Memory B cell (primary cell): ENCODE data around the gene DDAH1.

Source experiments
- ATAC-seq: fragments of 150-1000 bp; cut with Tn5 transposase; 2 replicates; pipeline ENCODE4 v1.10.0; 2021; ENCODE audit warnings: low read depth, mild to moderate bottlenecking, moderate library complexity
- DNase-seq, 2 donors: peaks; one replicate each; pipeline ENCODE4 v3.0.0; 2022; ENCODE audit warnings: low spot score in 2 of 2
- H3K27ac Mint-ChIP-seq: one replicate; pipeline ENCODE4 v1.8.0; 2022; ENCODE audit warnings: mild to moderate bottlenecking, moderate library complexity, mixed read lengths
- H3K27me3 Mint-ChIP-seq: one replicate; pipeline ENCODE4 v1.8.0; 2022; ENCODE audit warnings: mixed read lengths
- H3K36me3 Mint-ChIP-seq: one replicate; pipeline ENCODE4 v1.8.0; 2022; ENCODE audit warnings: mild to moderate bottlenecking, mixed read lengths
- H3K4me1 Mint-ChIP-seq: one replicate; pipeline ENCODE4 v1.8.0; 2022; ENCODE audit warnings: mixed read lengths
- H3K4me3 Mint-ChIP-seq: one replicate; pipeline ENCODE4 v1.8.0; 2022; ENCODE audit warnings: mild to moderate bottlenecking, moderate library complexity, mixed read lengths
- H3K9me3 Mint-ChIP-seq: one replicate; pipeline ENCODE4 v1.8.0; 2022; ENCODE audit warnings: mixed read lengths

DDAH1 gene

DNA sequence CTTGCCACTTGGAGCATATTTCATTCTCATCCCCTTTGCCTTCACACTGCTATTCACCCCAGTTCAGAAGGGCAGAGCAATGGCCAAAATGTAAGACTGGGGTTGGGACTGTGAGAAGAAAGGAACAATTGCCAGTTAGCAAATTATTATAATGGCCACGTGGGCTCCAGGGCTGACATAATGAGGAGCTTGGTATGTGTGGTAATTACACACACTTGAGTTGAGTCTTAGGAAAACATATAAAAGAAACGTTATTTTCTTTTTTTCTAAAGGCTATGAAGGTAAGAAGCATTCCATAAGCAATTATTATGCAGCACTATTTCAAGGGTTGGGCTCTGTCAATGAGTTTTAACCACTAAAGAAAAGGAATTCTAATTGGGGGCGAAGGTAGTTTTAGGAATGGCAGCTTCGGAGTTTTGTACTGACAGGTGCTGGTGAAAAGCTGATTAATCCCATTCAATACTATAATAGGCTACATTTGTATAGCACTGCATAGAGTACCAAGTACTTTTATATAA lies 156.1 kb downstream of the DDAH1 start:
- no peaks in the 10 kb centered on the region for H3K9me3 Mint-ChIP-seq
- H3K27ac Mint-ChIP-seq, result no peak overlapping the region
- H3K4me1 Mint-ChIP-seq, result peaks cover 32% of the 10 kb centered on the region
- no peak overlapping the region for H3K4me3 Mint-ChIP-seq
- peaks cover 6% of the 10 kb centered on the region for H3K36me3 Mint-ChIP-seq
- DNase-seq (no peak), ATAC-seq (no peak)
- H3K27me3 Mint-ChIP-seq, result no peaks in the 10 kb centered on the region

DNA sequence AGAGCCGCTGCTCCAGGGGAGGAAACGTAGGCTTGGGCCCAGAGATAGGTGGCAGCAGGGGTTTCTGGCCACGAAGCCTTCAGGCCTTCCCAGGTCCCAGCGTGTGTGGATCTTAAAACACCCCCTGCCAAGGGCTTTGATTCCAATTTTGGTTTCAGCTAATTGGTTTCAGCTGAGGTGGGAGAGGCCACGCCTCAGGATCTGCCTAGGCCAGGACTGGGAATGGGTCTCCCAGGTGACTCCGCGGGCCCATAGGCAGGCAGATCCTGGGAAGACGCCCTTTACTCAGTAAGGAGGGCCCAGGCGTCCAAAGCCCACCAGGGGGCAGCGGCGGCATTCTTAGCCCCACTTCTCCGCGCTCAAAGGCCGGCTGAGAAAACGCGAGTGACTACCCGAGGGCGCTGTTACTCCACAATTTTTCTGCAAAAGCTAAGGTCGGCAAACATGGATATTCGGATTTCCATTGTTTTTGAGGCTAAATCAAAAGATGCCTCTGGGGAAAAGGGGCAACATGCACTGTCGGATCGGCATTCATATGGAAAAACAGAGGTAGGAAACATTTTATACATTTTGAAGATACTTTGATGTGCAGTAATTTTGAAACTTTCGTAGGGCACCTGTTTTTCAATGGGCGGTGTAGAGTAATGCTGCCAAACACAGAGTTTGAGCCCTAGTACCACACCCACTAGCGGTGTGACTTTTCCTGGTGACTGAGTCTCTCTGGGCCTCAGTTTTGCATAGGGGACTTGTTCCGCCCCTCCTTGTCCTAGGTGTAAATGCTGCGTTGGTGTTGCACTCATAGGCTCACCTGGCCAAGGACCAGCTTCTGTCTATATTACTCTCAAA lies 156.7 kb downstream of the DDAH1 start:
- H3K36me3 Mint-ChIP-seq, result peaks cover 6% of the 10 kb centered on the region
- H3K4me3 Mint-ChIP-seq, result peak overlapping the region; percentile 80
- peaks cover 29% of the 10 kb centered on the region for H3K4me1 Mint-ChIP-seq
- H3K27me3 Mint-ChIP-seq, result no peaks in the 10 kb centered on the region
- H3K27ac Mint-ChIP-seq, result no peak overlapping the region
- peak; percentile 66 to 72 for DNase-seq
- ATAC-seq, result peak; percentile 96
- no peaks in the 10 kb centered on the region for H3K9me3 Mint-ChIP-seq

- H3K4me3 Mint-ChIP-seq, result no peak overlapping the region
- no peaks in the 10 kb centered on the region for H3K9me3 Mint-ChIP-seq
- H3K4me1 Mint-ChIP-seq, result peaks cover 22% of the 10 kb centered on the region
- ATAC-seq (no peak), DNase-seq (no peak)
- no peaks in the 10 kb centered on the region for H3K27me3 Mint-ChIP-seq
- H3K36me3 Mint-ChIP-seq, result peaks cover 14% of the 10 kb centered on the region
- no peak overlapping the region for H3K27ac Mint-ChIP-seq
Observed at GRCh38 chr1:85306236-85306635, 158.7 kb downstream of the DDAH1 start.

GRCh38 chr1:85303440-85304162 lies 161.4 kb downstream of the DDAH1 start:
- Mint-ChIP-seq H3K4me1 (peaks cover 15% of the 10 kb centered on the region), H3K36me3 (peaks cover 13% of the 10 kb centered on the region), H3K4me3 (no peak overlapping the region), H3K27me3 (no peaks in the 10 kb centered on the region), H3K9me3 (no peaks in the 10 kb centered on the region), H3K27ac (no peak overlapping the region)
- DNase-seq (no peak), ATAC-seq (no peak)

DNA sequence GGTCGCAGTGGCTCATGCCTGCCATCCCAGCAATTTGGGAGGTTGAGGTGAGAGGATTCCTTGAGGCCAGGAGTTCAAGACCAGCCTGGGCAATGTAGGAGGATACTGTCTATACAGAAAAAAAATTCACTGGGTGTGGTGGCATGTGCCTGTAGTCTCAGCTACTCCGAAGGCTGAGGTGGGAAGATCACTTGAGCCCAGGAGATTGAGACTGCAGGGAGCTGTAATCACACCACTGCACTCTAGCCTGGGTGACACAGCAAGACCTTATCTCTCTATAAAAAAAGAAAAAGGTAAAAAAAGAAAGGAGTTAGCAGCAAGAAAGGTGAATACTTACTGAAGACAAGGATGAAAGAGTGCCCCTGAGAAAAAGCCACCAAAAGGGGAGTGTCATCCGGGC lies 164.8 kb downstream of the DDAH1 start:
- no peak overlapping the region for H3K4me3 Mint-ChIP-seq
- no peaks in the 10 kb centered on the region for H3K27me3 Mint-ChIP-seq
- no peak for DNase-seq
- H3K9me3 Mint-ChIP-seq, result no peaks in the 10 kb centered on the region
- ATAC-seq, result no peak
- H3K27ac Mint-ChIP-seq, result no peak overlapping the region
- peaks cover 13% of the 10 kb centered on the region for H3K36me3 Mint-ChIP-seq
- peaks cover 20% of the 10 kb centered on the region for H3K4me1 Mint-ChIP-seq

DNA sequence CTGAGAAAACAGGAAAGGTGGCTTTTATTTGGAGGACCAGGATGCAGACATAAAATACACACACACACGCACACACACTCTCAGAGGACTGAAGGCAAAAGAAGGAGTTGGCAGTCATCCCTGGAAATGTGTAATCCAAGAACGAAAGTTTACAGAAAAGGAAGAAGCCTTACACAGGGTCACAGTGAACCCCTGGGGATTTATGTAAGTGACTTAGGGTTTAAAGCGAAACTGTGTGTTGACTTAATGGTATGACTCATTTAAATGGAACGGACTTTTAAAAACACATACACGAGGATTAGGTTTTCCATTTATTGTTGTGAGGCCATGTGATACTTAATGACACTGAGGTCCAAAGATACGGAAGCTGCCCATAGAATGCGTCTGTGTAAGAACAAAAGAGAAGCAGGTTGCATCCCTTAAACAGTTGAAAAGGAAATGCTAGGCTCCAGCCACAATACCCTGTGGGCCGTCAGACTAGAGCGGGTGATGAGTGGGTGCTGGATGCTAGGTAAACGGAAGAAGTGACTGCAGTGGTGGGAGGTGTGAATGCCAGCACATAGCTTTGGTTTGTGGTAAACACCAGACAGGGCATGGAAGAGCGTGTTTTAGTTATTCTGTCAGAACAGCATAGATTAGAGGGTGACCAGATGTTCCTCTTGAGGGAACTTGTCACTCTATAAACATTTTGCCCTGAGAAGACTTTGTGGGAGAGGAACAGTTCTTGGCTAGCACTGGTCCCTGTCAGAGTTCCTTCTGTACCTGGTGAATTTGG lies 166.9 kb downstream of the DDAH1 start:
- ATAC-seq (peak; percentile 96), DNase-seq (peak; percentile 29)
- Mint-ChIP-seq H3K4me3 (peak overlapping the region; percentile 67), H3K36me3 (peaks cover 10% of the 10 kb centered on the region), H3K27me3 (no peaks in the 10 kb centered on the region), H3K27ac (peak overlapping the region; percentile 92), H3K4me1 (peaks cover 17% of the 10 kb centered on the region), H3K9me3 (no peaks in the 10 kb centered on the region)

DNA sequence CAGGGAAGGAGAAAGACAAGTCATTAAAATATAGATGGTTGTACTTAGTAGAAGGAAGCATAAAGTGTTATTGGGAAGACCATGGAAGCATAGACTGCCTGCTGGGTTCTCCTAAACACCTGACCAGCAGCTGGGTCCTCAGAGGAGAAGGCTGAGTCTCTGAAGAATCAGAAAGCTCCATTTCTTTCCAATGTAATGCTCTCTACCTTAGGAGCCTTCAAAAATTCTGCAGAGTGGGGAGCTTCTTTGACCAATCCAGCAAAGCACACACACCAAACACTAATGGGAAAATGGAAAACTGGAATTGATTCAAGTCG lies 167.5 kb downstream of the DDAH1 start:
- Mint-ChIP-seq H3K27ac (peak overlapping the region; percentile 92), H3K27me3 (no peaks in the 10 kb centered on the region), H3K4me3 (peak overlapping the region; percentile 67), H3K9me3 (no peaks in the 10 kb centered on the region), H3K36me3 (peaks cover 8% of the 10 kb centered on the region), H3K4me1 (peaks cover 20% of the 10 kb centered on the region)
- DNase-seq, result no peak
- ATAC-seq, result no peak

GRCh38 chr1:85296980-85297379 lies 168.0 kb downstream of the DDAH1 start:
- Mint-ChIP-seq H3K36me3 (peaks cover 4% of the 10 kb centered on the region), H3K4me3 (no peak overlapping the region), H3K27me3 (no peaks in the 10 kb centered on the region), H3K9me3 (no peaks in the 10 kb centered on the region), H3K4me1 (peaks cover 22% of the 10 kb centered on the region), H3K27ac (peak overlapping the region; percentile 92)
- DNase-seq (no peak), ATAC-seq (no peak)

DNA sequence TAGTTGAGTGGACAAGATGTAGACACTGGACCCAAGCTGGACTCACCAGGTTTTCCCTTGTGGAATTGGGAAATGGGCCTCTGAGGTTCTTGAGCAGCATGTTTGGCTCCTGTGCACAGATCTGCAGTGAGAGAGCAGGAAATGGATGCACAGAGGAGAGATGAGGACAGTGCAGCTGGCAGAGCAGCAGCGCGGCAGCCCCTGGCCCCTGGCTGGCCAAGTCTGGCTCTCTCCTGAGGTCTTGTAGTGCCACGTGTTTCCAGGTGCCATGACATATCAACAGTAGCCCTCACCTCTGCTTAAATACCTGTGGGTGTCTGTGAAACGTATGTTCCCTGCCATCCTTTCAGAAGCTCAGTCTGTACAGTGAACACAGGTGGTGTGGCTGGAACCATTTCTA lies 169.3 kb downstream of the DDAH1 start:
- H3K9me3 Mint-ChIP-seq, result no peaks in the 10 kb centered on the region
- H3K27ac Mint-ChIP-seq, result no peak overlapping the region
- peaks cover 32% of the 10 kb centered on the region for H3K4me1 Mint-ChIP-seq
- ATAC-seq, result no peak
- no peaks in the 10 kb centered on the region for H3K27me3 Mint-ChIP-seq
- H3K4me3 Mint-ChIP-seq, result no peak overlapping the region
- no peaks in the 10 kb centered on the region for H3K36me3 Mint-ChIP-seq
- no peak for DNase-seq

GRCh38 chr1:85295006-85295431 lies 169.9 kb downstream of the DDAH1 start:
- H3K4me3 Mint-ChIP-seq, result no peak overlapping the region
- peaks cover 38% of the 10 kb centered on the region for H3K4me1 Mint-ChIP-seq
- H3K36me3 Mint-ChIP-seq, result no peaks in the 10 kb centered on the region
- H3K27ac Mint-ChIP-seq, result no peak overlapping the region
- ATAC-seq (no peak), DNase-seq (no peak)
- H3K9me3 Mint-ChIP-seq, result no peaks in the 10 kb centered on the region
- no peaks in the 10 kb centered on the region for H3K27me3 Mint-ChIP-seq

DNA sequence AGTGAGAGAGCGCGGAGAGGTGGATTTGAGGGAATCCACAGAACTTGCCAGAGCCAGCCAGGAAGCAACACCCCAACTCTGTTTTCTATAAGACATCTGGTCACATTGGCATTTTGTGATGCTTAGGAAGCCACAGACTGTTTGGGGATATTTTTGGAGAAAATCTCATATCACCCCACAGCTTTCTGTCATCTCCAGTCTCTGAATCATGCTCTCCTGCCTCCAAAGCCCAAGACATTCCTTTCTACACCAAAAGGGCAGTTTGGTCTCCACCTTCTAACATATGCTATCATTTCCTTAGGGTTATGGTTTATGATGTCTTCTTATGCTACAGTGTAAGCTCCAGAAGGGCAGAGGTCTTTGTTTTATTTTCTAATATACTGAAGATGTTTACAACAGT lies 174.1 kb downstream of the DDAH1 start:
- DNase-seq (no peak), ATAC-seq (no peak)
- peaks cover 2% of the 10 kb centered on the region for H3K9me3 Mint-ChIP-seq
- H3K4me1 Mint-ChIP-seq, result peaks cover 31% of the 10 kb centered on the region
- peak overlapping the region; percentile 87 for H3K27ac Mint-ChIP-seq
- peaks cover 8% of the 10 kb centered on the region for H3K36me3 Mint-ChIP-seq
- peak overlapping the region; percentile 75 for H3K4me3 Mint-ChIP-seq
- no peaks in the 10 kb centered on the region for H3K27me3 Mint-ChIP-seq

- Mint-ChIP-seq H3K4me3 (peak overlapping the region; percentile 75), H3K27ac (peak overlapping the region; percentile 87), H3K27me3 (no peaks in the 10 kb centered on the region), H3K36me3 (peaks cover 11% of the 10 kb centered on the region), H3K4me1 (peaks cover 31% of the 10 kb centered on the region), H3K9me3 (peaks cover 2% of the 10 kb centered on the region)
- DNase-seq (no peak), ATAC-seq (peak; percentile 89)
Observed at GRCh38 chr1:85289848-85290335, 175.1 kb downstream of the DDAH1 start.

DNA sequence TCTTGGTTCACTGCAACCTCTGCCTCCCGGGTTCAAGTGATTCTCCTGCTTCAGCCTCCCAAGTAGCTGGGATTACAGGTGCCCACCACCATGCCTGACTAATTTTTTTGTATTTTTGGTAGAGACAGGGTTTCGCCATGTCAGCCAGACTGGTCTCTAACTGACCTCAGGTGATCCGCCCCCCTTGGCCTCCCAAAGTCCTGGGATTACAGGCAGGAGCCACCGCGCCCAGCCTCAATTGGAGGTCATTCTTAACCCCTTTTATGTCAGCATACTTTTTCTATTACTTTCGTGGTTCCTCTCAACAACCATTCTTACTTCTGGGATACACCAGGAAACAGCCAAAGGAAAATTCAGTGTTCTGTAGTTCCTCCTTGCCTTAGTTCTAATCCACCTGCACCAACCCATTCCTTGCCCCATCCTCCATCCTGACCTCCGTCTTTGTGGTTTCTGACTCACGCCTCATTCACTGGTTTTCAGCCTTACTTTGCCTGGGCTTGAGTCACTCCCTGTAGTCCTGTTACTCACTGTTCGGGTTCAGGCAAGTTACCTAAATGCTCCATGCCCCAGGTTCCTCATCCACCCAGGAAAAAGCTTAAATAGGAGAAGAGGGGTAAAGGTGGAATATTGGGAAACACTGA lies 175.6 kb downstream of the DDAH1 start:
- no peak for DNase-seq
- Mint-ChIP-seq H3K4me3 (peak overlapping the region; percentile 75), H3K27ac (peak overlapping the region; percentile 87), H3K4me1 (peaks cover 31% of the 10 kb centered on the region), H3K36me3 (peaks cover 15% of the 10 kb centered on the region), H3K9me3 (peaks cover 2% of the 10 kb centered on the region), H3K27me3 (no peaks in the 10 kb centered on the region)
- ATAC-seq, result peak; percentile 14
